IMR-90 (cell line): ENCODE data around the gene RBM11. TPM values are rescaled to one million over a fixed set of nuclear protein-coding genes. Genes with fewer than 3 reads are reported as not detected.
A peak's percentile ranks its signal among the peaks of the same experiment; 100 is the strongest.

ENCODE experiments used
- ATAC-seq: fragments of 200-7000 bp; cut with Tn5 transposase; 2 replicates; pipeline ENCODE4 v1.9.1; 2020; ENCODE audit warnings: low read depth, mild to moderate bottlenecking, moderate library complexity
- BruUV-seq: library from RNA; stranded (reverse); fragments of 400-500 nt; replicated peaks from 2 replicates; lab custom pipeline; 2021; lab: Mats Ljungman, UMichigan
- CTCF ChIA-PET: fragments of 300-600 bp; formaldehyde crosslinking; extraction: SDS; loops from one replicate; lab custom pipeline; 2021; ENCODE audit warnings: antibody characterized with exemption; lab: Yijun Ruan, JAX
- POLR2A ChIA-PET: fragments of 300-600 bp; sonication (Branson Sonifier 250); formaldehyde crosslinking; loops from one replicate; lab custom pipeline; 2022; ENCODE audit warnings: antibody characterized with exemption; ENCODE audit not compliant: unreplicated experiment; lab: Charles Lee
- DNase-seq: peaks from one replicate; pipeline ENCODE4 v3.0.0; 2013
- H2AFZ ChIP-seq: replicated peaks from 2 replicates; pipeline ENCODE3; 2013; ENCODE audit warnings: low read length, mild to moderate bottlenecking; ENCODE audit not compliant: poor library complexity
- H2AK5ac ChIP-seq: 2 replicates; pipeline ENCODE4 v1.6.1; 2013; ENCODE audit warnings: low read depth, low read length, inconsistent platforms
- H2AK9ac ChIP-seq: replicated peaks from 2 replicates; pipeline ENCODE3; 2013; ENCODE audit warnings: mild to moderate bottlenecking, low read depth, low read length, moderate library complexity; ENCODE audit not compliant: poor library complexity
- H2BK120ac ChIP-seq: 2 replicates; pipeline ENCODE4 v1.6.1; 2013; ENCODE audit warnings: low read depth, low read length, inconsistent platforms
- H2BK15ac ChIP-seq: 3 replicates; pipeline ENCODE4 v1.6.1; 2013; ENCODE audit warnings: low read depth, low read length, inconsistent platforms
- H2BK20ac ChIP-seq: 2 replicates; pipeline ENCODE4 v1.6.1; 2013; ENCODE audit warnings: low read depth, mild to moderate bottlenecking, inconsistent platforms, low read length, moderate library complexity
- H2BK5ac ChIP-seq: 2 replicates; pipeline ENCODE4 v1.6.1; 2013; ENCODE audit warnings: mild to moderate bottlenecking, low read depth, low read length, inconsistent platforms; ENCODE audit not compliant: poor library complexity, severe bottlenecking
- H3K14ac ChIP-seq: replicated peaks from 2 replicates; pipeline ENCODE4 v1.6.1; 2013; ENCODE audit warnings: low read depth, low read length, inconsistent platforms
- H3K18ac ChIP-seq: 2 replicates; pipeline ENCODE4 v1.6.1; 2013; ENCODE audit warnings: low read depth, low read length, control low read depth
- H3K23ac ChIP-seq: 2 replicates; pipeline ENCODE4 v1.6.1; 2013; ENCODE audit warnings: low read depth, low read length, inconsistent platforms
- H3K27ac ChIP-seq: 2 replicates; pipeline ENCODE4 v1.5.1; 2013; ENCODE audit warnings: mild to moderate bottlenecking, control low read depth, low read length; ENCODE audit not compliant: insufficient read depth
- H3K27me3 ChIP-seq: 2 replicates; pipeline ENCODE4 v1.6.1; 2013; ENCODE audit warnings: low read length; ENCODE audit not compliant: control insufficient read depth, insufficient read depth
- H3K36me3 ChIP-seq: 2 replicates; pipeline ENCODE4 v1.6.1; 2013; ENCODE audit warnings: low read length, mixed read lengths; ENCODE audit not compliant: control insufficient read depth, insufficient read depth
- H3K4ac ChIP-seq: 2 replicates; pipeline ENCODE4 v1.6.1; 2013; ENCODE audit warnings: low read depth, low read length, inconsistent platforms
- H3K4me1 ChIP-seq: 2 replicates; pipeline ENCODE4 v1.6.1; 2013; ENCODE audit warnings: low read length, mixed read lengths; ENCODE audit not compliant: control insufficient read depth, insufficient read depth
- H3K4me2 ChIP-seq: 2 replicates; pipeline ENCODE4 v1.6.1; 2013; ENCODE audit warnings: low read depth, mild to moderate bottlenecking, control low read depth, low read length, moderate library complexity
- H3K4me3 ChIP-seq: 2 replicates; pipeline ENCODE4 v1.5.1; 2013; ENCODE audit warnings: low read depth, mild to moderate bottlenecking, control low read depth, low read length, moderate library complexity; ENCODE audit not compliant: insufficient read depth
- H3K56ac ChIP-seq: 2 replicates; pipeline ENCODE4 v1.6.1; 2013; ENCODE audit warnings: low read length, inconsistent platforms; ENCODE audit not compliant: insufficient read depth; ENCODE audit errors: extremely low read depth
- H3K79me1 ChIP-seq, 2 experiments: 2 replicates each; pipeline ENCODE4 v1.6.1; 2013; ENCODE audit warnings: low read length in 2 of 2, inconsistent platforms in 1 of 2, low read depth in 1 of 2
- H3K9ac ChIP-seq: 2 replicates; pipeline ENCODE4 v1.6.1; 2013; ENCODE audit warnings: low read depth, low read length, control low read depth
- H3K9me1 ChIP-seq: 2 replicates; pipeline ENCODE4 v1.6.1; 2013; ENCODE audit warnings: low read length, inconsistent platforms; ENCODE audit not compliant: insufficient read depth
- H3K9me3 ChIP-seq: 2 replicates; pipeline ENCODE4 v1.6.1; 2013; ENCODE audit warnings: low read length; ENCODE audit not compliant: control insufficient read depth, insufficient read depth
- H4K20me1 ChIP-seq: 2 replicates; pipeline ENCODE4 v1.6.1; 2013; ENCODE audit warnings: low read length, inconsistent platforms; ENCODE audit not compliant: insufficient read depth
- H4K5ac ChIP-seq: 2 replicates; pipeline ENCODE4 v1.6.1; 2013; ENCODE audit warnings: mild to moderate bottlenecking, low read depth, low read length, control low read depth
- H4K8ac ChIP-seq, 2 experiments: 2 replicates each; pipeline ENCODE4 v1.6.1; 2013; ENCODE audit warnings: low read depth in 2 of 2, low read length in 2 of 2, control low read depth in 1 of 2, inconsistent platforms in 1 of 2
- H4K91ac ChIP-seq: 2 replicates; pipeline ENCODE4 v1.6.1; 2013; ENCODE audit warnings: low read depth, low read length, inconsistent platforms; ENCODE audit not compliant: insufficient read depth
- BHLHE40 ChIP-seq: fragments of 150-350 bp; IDR thresholded peaks from 2 replicates; pipeline ENCODE4 v1.6.1; 2016; ENCODE audit warnings: mild to moderate bottlenecking, low read depth, low read length
- CEBPB ChIP-seq: IDR thresholded peaks from 2 replicates; pipeline ENCODE4 v1.6.1; 2012; ENCODE audit warnings: low read depth, low read length, improper control_type of control experiment
- CHD1 ChIP-seq: IDR thresholded peaks from 2 replicates; pipeline ENCODE4 v1.6.1; 2012; ENCODE audit warnings: low read depth, low read length, improper control_type of control experiment
- CTCF ChIP-seq: conservative IDR thresholded peaks from 2 replicates; pipeline ENCODE4 v1.5.1; 2012; ENCODE audit warnings: mild to moderate bottlenecking, low read depth, low read length, improper control_type of control experiment
- ELK1 ChIP-seq: fragments of 150-350 bp; IDR thresholded peaks from 2 replicates; pipeline ENCODE4 v1.6.1; 2016; ENCODE audit warnings: low read depth, mild to moderate bottlenecking, low read length, moderate library complexity, borderline replicate concordance
- FOS ChIP-seq: fragments of 150-350 bp; IDR thresholded peaks from 2 replicates; pipeline ENCODE4 v1.6.1; 2016; ENCODE audit warnings: low read depth, low read length
- MAFK ChIP-seq: IDR thresholded peaks from 2 replicates; pipeline ENCODE4 v1.6.1; 2012; ENCODE audit warnings: low read depth, low read length, improper control_type of control experiment
- MAZ ChIP-seq: IDR thresholded peaks from 2 replicates; pipeline ENCODE4 v1.6.1; 2012; ENCODE audit warnings: low read depth, mild to moderate bottlenecking, low read length, improper control_type of control experiment, moderate library complexity, borderline replicate concordance
- MXI1 ChIP-seq: IDR thresholded peaks from 2 replicates; pipeline ENCODE4 v1.6.1; 2012; ENCODE audit warnings: low read depth, mild to moderate bottlenecking, low read length, moderate library complexity, borderline replicate concordance
- NFE2L2 ChIP-seq: fragments of 150-350 bp; IDR thresholded peaks from 2 replicates; pipeline ENCODE4 v1.6.1; 2016; ENCODE audit warnings: low read depth, mild to moderate bottlenecking, low read length
- POLR2A ChIP-seq: IDR thresholded peaks from 2 replicates; pipeline ENCODE4 v1.6.1; 2012; ENCODE audit warnings: mild to moderate bottlenecking, low read depth, low read length
- RAD21 ChIP-seq: IDR thresholded peaks from 2 replicates; pipeline ENCODE4 v1.6.1; 2012; ENCODE audit warnings: low read length, improper control_type of control experiment
- RCOR1 ChIP-seq: IDR thresholded peaks from 2 replicates; pipeline ENCODE4 v1.6.1; 2012; ENCODE audit warnings: mild to moderate bottlenecking, low read length, improper control_type of control experiment; ENCODE audit not compliant: insufficient replicate concordance
- RFX5 ChIP-seq: IDR thresholded peaks from 2 replicates; pipeline ENCODE4 v1.8.0; 2012; ENCODE audit warnings: low read depth, mild to moderate bottlenecking, low read length, moderate library complexity
- SMC3 ChIP-seq: fragments of 150-350 bp; IDR thresholded peaks from 2 replicates; pipeline ENCODE4 v1.6.1; 2016; ENCODE audit warnings: low read depth, mild to moderate bottlenecking, antibody characterized with exemption, low read length, moderate library complexity
- USF2 ChIP-seq: fragments of 150-350 bp; IDR thresholded peaks from 2 replicates; pipeline ENCODE4 v1.6.1; 2017; ENCODE audit warnings: mild to moderate bottlenecking, antibody characterized with exemption, low read length, low read depth
- WGBS, 2 experiments: methylation state at CpG; one replicate each; pipeline versions ENCODE4 v1.1.5 to v1.1.7; 2013; ENCODE audit warnings: missing lambda C conversion rate in 2 of 2; ENCODE audit not compliant: insufficient read length in 1 of 2; ENCODE audit errors: extremely low coverage in 2 of 2; 5-methylcytosine and 5-hydroxymethylcytosine counted together
- dilution Hi-C: fragments of 300-500 bp; cut with HindIII; formaldehyde crosslinking; loops from one replicate; pipeline ENCODE4 v1.14.3; 2018; ENCODE audit warnings: low sequenced_read_pairs; ENCODE audit not compliant: unreplicated experiment
- in situ Hi-C: fragments of 300-500 bp; cut with MboI; formaldehyde crosslinking; loops from 3 replicates; pipeline ENCODE4 v1.14.3; 2019; ENCODE audit warnings: low sequenced_read_pairs, inconsistent platforms, mixed read lengths
- intact Hi-C: fragments of 100-400 bp; cut with micrococcal nuclease; formaldehyde crosslinking; loops from 2 replicates; pipeline ENCODE4 v1.10.0; 2022
- polyA plus RNA-seq, 3 experiments: library from polyadenylated mRNA; depleted of rRNA; stranded (reverse); fragments of >200 nt; gene quantifications; 2 replicates each; pipeline ENCODE4 v1.2.3, GENCODE V29; 2012; ENCODE audit warnings: low replicate concordance in 1 of 3
- total RNA-seq: library from RNA; depleted of rRNA; stranded (reverse); fragments of >200 nt; gene quantifications from 2 replicates; pipeline ENCODE4 v1.2.3, GENCODE V29; 2012

RBM11 gene
- total and polyA plus RNA-seq, 2 of the 4 experiments (the other 2 are of a cell fraction) = 0.10 to 0.18 TPM

- intact Hi-C loops (loop anchor here (1.0 to 2.0 kb wide), 3 partner anchors 603 to 1333 kb away; no protein-coding TSS in a partner anchor), dilution Hi-C loops (no loop called here), in situ Hi-C loops (no loop called here)
- Histone ChIP-seq H4K91ac (no peak overlapping the region), H3K27me3 (no peaks in the 10 kb centered on the region), H3K4me1 (no peaks in the 10 kb centered on the region), H3K14ac (no peak overlapping the region), H3K9me1 (no peaks in the 10 kb centered on the region), H3K4me3 (no peak overlapping the region), H3K4ac (no peak overlapping the region), H2BK5ac (no peak overlapping the region), H3K23ac (no peak overlapping the region), H2AK5ac (no peak overlapping the region), H2BK120ac (no peak overlapping the region), H3K4me2 (no peak overlapping the region), H3K36me3 (no peaks in the 10 kb centered on the region), H3K9me3 (no peaks in the 10 kb centered on the region), H2AK9ac (no peak overlapping the region), H4K20me1 (no peaks in the 10 kb centered on the region), H3K9ac (no peak overlapping the region), H3K79me1 (no peaks in the 10 kb centered on the region), H2BK20ac (no peak overlapping the region), H4K8ac (no peak overlapping the region), H3K18ac (no peak overlapping the region), H2AFZ (no peak overlapping the region), H2BK15ac (no peak overlapping the region), H3K27ac (no peak overlapping the region), H4K5ac (no peak overlapping the region), H3K56ac (no peak overlapping the region)
- TF ChIP-seq MAFK (no peak), MXI1 (no peak), ELK1 (no peak), FOS (no peak), NFE2L2 (no peak), CHD1 (no peak), RCOR1 (no peak), SMC3 (0 out of 2 replicates have a peak, but pooled peaks have one; percentile 23), RFX5 (no peak), USF2 (no peak), CTCF (peak; percentile 61), BHLHE40 (no peak), CEBPB (no peak), MAZ (no peak), RAD21 (peak; percentile 63), POLR2A (no peak)
- ChIA-PET POLR2A (no interaction called here), CTCF (interaction anchor here (1.0 to 1.6 kb wide), 2 partner anchors 14 to 17 kb away, joined by 3 to 4 read pairs; no protein-coding TSS in a partner anchor)
- ATAC-seq (peak; percentile 74), DNase-seq (peak; percentile 56)
- BruUV-seq = no TSS peak
- no CpG with 5 or more reads among the region's 3 CpGs for WGBS, 2 experiments
Observed at GRCh38 chr21:14259747-14260146, 43.8 kb downstream of the RBM11 start.
